IPS-18c (cell line): ENCODE results near the gene GCNA.
"Not testable (repeated sequence)": the region's sequence is repeated elsewhere in the genome, so short reads cannot be mapped to it uniquely, and the experiment has no call there.

Experiments
- H3K4me3 ChIP-seq: 2 replicates; pipeline ENCODE4 v1.7.0; 2013; ENCODE audit warnings: low read depth, mild to moderate bottlenecking, low read length, moderate library complexity; ENCODE audit not compliant: insufficient read depth
- H3K9me3 ChIP-seq: one replicate; pipeline ENCODE4 v1.6.1; 2013; ENCODE audit warnings: mild to moderate bottlenecking, low read length, moderate library complexity; ENCODE audit not compliant: control insufficient read depth, insufficient read depth

The GCNA gene

GRCh38 chrX:71604796-71605568, 26.7 kb downstream of the GCNA start:
- H3K9me3 ChIP-seq: peaks cover 7% of the 10 kb centered on the region

GRCh38 chrX:71606536-71607216, 28.4 kb downstream of the GCNA start:
- Histone ChIP-seq H3K9me3 (peaks cover 7% of the 10 kb centered on the region), H3K4me3 (no peak overlapping the region)

More at GRCh38 chrX:71604796-71605568, 26.7 kb downstream of the GCNA start:
- no peak overlapping the region for H3K4me3 ChIP-seq

GRCh38 chrX:71607488-71607887, 29.3 kb downstream of the GCNA start:
- no peak overlapping the region for H3K4me3 ChIP-seq
- peaks cover 7% of the 10 kb centered on the region for H3K9me3 ChIP-seq

- no peak overlapping the region for H3K4me3 ChIP-seq
- H3K9me3 ChIP-seq: peaks cover 4% of the 10 kb centered on the region
Measured at GRCh38 chrX:71609095-71609750, 31.0 kb downstream of the GCNA start.

- H3K9me3 ChIP-seq, H3K4me3 ChIP-seq: not testable (repeated sequence)
Measured at GRCh38 chrX:71611736-71612135, 33.5 kb downstream of the GCNA start.

GRCh38 chrX:71612256-71612655, 34.0 kb downstream of the GCNA start:
- H3K4me3 ChIP-seq: no peak overlapping the region
- peaks cover 4% of the 10 kb centered on the region for H3K9me3 ChIP-seq

GRCh38 chrX:71615056-71615455, 36.8 kb downstream of the GCNA start:
- peaks cover 3% of the 10 kb centered on the region for H3K9me3 ChIP-seq
- no peak overlapping the region for H3K4me3 ChIP-seq

- Histone ChIP-seq H3K9me3 (peaks cover 10% of the 10 kb centered on the region), H3K4me3 (no peak overlapping the region)
Measured at GRCh38 chrX:71615954-71616353, 37.7 kb downstream of the GCNA start.

- H3K4me3 ChIP-seq: no peak overlapping the region
- peaks cover 10% of the 10 kb centered on the region for H3K9me3 ChIP-seq
Measured at GRCh38 chrX:71616672-71617529, 38.7 kb downstream of the GCNA start.

GRCh38 chrX:71617742-71618141, 39.5 kb downstream of the GCNA start:
- H3K9me3 ChIP-seq: peaks cover 10% of the 10 kb centered on the region
- H3K4me3 ChIP-seq: no peak overlapping the region

GRCh38 chrX:71618303-71618721, 40.1 kb downstream of the GCNA start, which contains the start of gene CXCR3:
Gene CXCR3, minus strand, starts transcription at chrX:71618511. Its CDS starts 62 bp downstream, at chrX:71618449.
- Histone ChIP-seq H3K9me3 (peaks cover 10% of the 10 kb centered on the region), H3K4me3 (no peak within 1 kb of the TSS)

- no peak overlapping the region for H3K4me3 ChIP-seq
- peaks cover 12% of the 10 kb centered on the region for H3K9me3 ChIP-seq
Measured at GRCh38 chrX:71618787-71619186, 40.5 kb downstream of the GCNA start.

GRCh38 chrX:71619193-71619592, 41.0 kb downstream of the GCNA start:
- Histone ChIP-seq H3K9me3 (peaks cover 14% of the 10 kb centered on the region), H3K4me3 (no peak overlapping the region)

- H3K4me3 ChIP-seq: peak overlapping the region; percentile 9; the same call in 1 of the 2 replicates
- peaks cover 14% of the 10 kb centered on the region for H3K9me3 ChIP-seq
Measured at GRCh38 chrX:71619986-71620385, 41.7 kb downstream of the GCNA start.

GRCh38 chrX:71621603-71622002, 43.4 kb downstream of the GCNA start:
- H3K9me3 ChIP-seq: peaks cover 16% of the 10 kb centered on the region
- H3K4me3 ChIP-seq: no peak overlapping the region

GRCh38 chrX:71622032-71622575, 43.9 kb downstream of the GCNA start:
- Histone ChIP-seq H3K9me3 (peaks cover 16% of the 10 kb centered on the region), H3K4me3 (no peak overlapping the region)
